IMR-90 (cell line): ENCODE measurements around the gene CD86. TPM values are rescaled to one million over a fixed set of nuclear protein-coding genes. Genes with fewer than 3 reads are reported as not detected.

ENCODE experiments used
- ATAC-seq: fragments of 200-7000 bp; cut with Tn5 transposase; 2 replicates; pipeline ENCODE4 v1.9.1; 2020; ENCODE audit warnings: low read depth, mild to moderate bottlenecking, moderate library complexity
- BruUV-seq: library from RNA; stranded (reverse); fragments of 400-500 nt; replicated peaks from 2 replicates; lab custom pipeline; 2021; lab: Mats Ljungman, UMichigan
- CTCF ChIA-PET: fragments of 300-600 bp; formaldehyde crosslinking; extraction: SDS; loops from one replicate; lab custom pipeline; 2021; ENCODE audit warnings: antibody characterized with exemption; lab: Yijun Ruan, JAX
- POLR2A ChIA-PET: fragments of 300-600 bp; sonication (Branson Sonifier 250); formaldehyde crosslinking; loops from one replicate; lab custom pipeline; 2022; ENCODE audit warnings: antibody characterized with exemption; ENCODE audit not compliant: unreplicated experiment; lab: Charles Lee
- DNase-seq: peaks from one replicate; pipeline ENCODE4 v3.0.0; 2013
- H2AFZ ChIP-seq: replicated peaks from 2 replicates; pipeline ENCODE3; 2013; ENCODE audit warnings: low read length, mild to moderate bottlenecking; ENCODE audit not compliant: poor library complexity
- H2AK5ac ChIP-seq: 2 replicates; pipeline ENCODE4 v1.6.1; 2013; ENCODE audit warnings: low read depth, low read length, inconsistent platforms
- H2AK9ac ChIP-seq: replicated peaks from 2 replicates; pipeline ENCODE3; 2013; ENCODE audit warnings: mild to moderate bottlenecking, low read depth, low read length, moderate library complexity; ENCODE audit not compliant: poor library complexity
- H2BK120ac ChIP-seq: 2 replicates; pipeline ENCODE4 v1.6.1; 2013; ENCODE audit warnings: low read depth, low read length, inconsistent platforms
- H2BK15ac ChIP-seq: 3 replicates; pipeline ENCODE4 v1.6.1; 2013; ENCODE audit warnings: low read depth, low read length, inconsistent platforms
- H2BK20ac ChIP-seq: 2 replicates; pipeline ENCODE4 v1.6.1; 2013; ENCODE audit warnings: low read depth, mild to moderate bottlenecking, inconsistent platforms, low read length, moderate library complexity
- H2BK5ac ChIP-seq: 2 replicates; pipeline ENCODE4 v1.6.1; 2013; ENCODE audit warnings: mild to moderate bottlenecking, low read depth, low read length, inconsistent platforms; ENCODE audit not compliant: poor library complexity, severe bottlenecking
- H3K14ac ChIP-seq: replicated peaks from 2 replicates; pipeline ENCODE4 v1.6.1; 2013; ENCODE audit warnings: low read depth, low read length, inconsistent platforms
- H3K18ac ChIP-seq: 2 replicates; pipeline ENCODE4 v1.6.1; 2013; ENCODE audit warnings: low read depth, low read length, control low read depth
- H3K23ac ChIP-seq: 2 replicates; pipeline ENCODE4 v1.6.1; 2013; ENCODE audit warnings: low read depth, low read length, inconsistent platforms
- H3K27ac ChIP-seq: 2 replicates; pipeline ENCODE4 v1.5.1; 2013; ENCODE audit warnings: mild to moderate bottlenecking, control low read depth, low read length; ENCODE audit not compliant: insufficient read depth
- H3K27me3 ChIP-seq: 2 replicates; pipeline ENCODE4 v1.6.1; 2013; ENCODE audit warnings: low read length; ENCODE audit not compliant: control insufficient read depth, insufficient read depth
- H3K36me3 ChIP-seq: 2 replicates; pipeline ENCODE4 v1.6.1; 2013; ENCODE audit warnings: low read length, mixed read lengths; ENCODE audit not compliant: control insufficient read depth, insufficient read depth
- H3K4ac ChIP-seq: 2 replicates; pipeline ENCODE4 v1.6.1; 2013; ENCODE audit warnings: low read depth, low read length, inconsistent platforms
- H3K4me1 ChIP-seq: 2 replicates; pipeline ENCODE4 v1.6.1; 2013; ENCODE audit warnings: low read length, mixed read lengths; ENCODE audit not compliant: control insufficient read depth, insufficient read depth
- H3K4me2 ChIP-seq: 2 replicates; pipeline ENCODE4 v1.6.1; 2013; ENCODE audit warnings: low read depth, mild to moderate bottlenecking, control low read depth, low read length, moderate library complexity
- H3K4me3 ChIP-seq: 2 replicates; pipeline ENCODE4 v1.5.1; 2013; ENCODE audit warnings: low read depth, mild to moderate bottlenecking, control low read depth, low read length, moderate library complexity; ENCODE audit not compliant: insufficient read depth
- H3K56ac ChIP-seq: 2 replicates; pipeline ENCODE4 v1.6.1; 2013; ENCODE audit warnings: low read length, inconsistent platforms; ENCODE audit not compliant: insufficient read depth; ENCODE audit errors: extremely low read depth
- H3K79me1 ChIP-seq, 2 experiments: 2 replicates each; pipeline ENCODE4 v1.6.1; 2013; ENCODE audit warnings: low read length in 2 of 2, inconsistent platforms in 1 of 2, low read depth in 1 of 2
- H3K9ac ChIP-seq: 2 replicates; pipeline ENCODE4 v1.6.1; 2013; ENCODE audit warnings: low read depth, low read length, control low read depth
- H3K9me1 ChIP-seq: 2 replicates; pipeline ENCODE4 v1.6.1; 2013; ENCODE audit warnings: low read length, inconsistent platforms; ENCODE audit not compliant: insufficient read depth
- H3K9me3 ChIP-seq: 2 replicates; pipeline ENCODE4 v1.6.1; 2013; ENCODE audit warnings: low read length; ENCODE audit not compliant: control insufficient read depth, insufficient read depth
- H4K20me1 ChIP-seq: 2 replicates; pipeline ENCODE4 v1.6.1; 2013; ENCODE audit warnings: low read length, inconsistent platforms; ENCODE audit not compliant: insufficient read depth
- H4K5ac ChIP-seq: 2 replicates; pipeline ENCODE4 v1.6.1; 2013; ENCODE audit warnings: mild to moderate bottlenecking, low read depth, low read length, control low read depth
- H4K8ac ChIP-seq, 2 experiments: 2 replicates each; pipeline ENCODE4 v1.6.1; 2013; ENCODE audit warnings: low read depth in 2 of 2, low read length in 2 of 2, control low read depth in 1 of 2, inconsistent platforms in 1 of 2
- H4K91ac ChIP-seq: 2 replicates; pipeline ENCODE4 v1.6.1; 2013; ENCODE audit warnings: low read depth, low read length, inconsistent platforms; ENCODE audit not compliant: insufficient read depth
- BHLHE40 ChIP-seq: fragments of 150-350 bp; IDR thresholded peaks from 2 replicates; pipeline ENCODE4 v1.6.1; 2016; ENCODE audit warnings: mild to moderate bottlenecking, low read depth, low read length
- CEBPB ChIP-seq: IDR thresholded peaks from 2 replicates; pipeline ENCODE4 v1.6.1; 2012; ENCODE audit warnings: low read depth, low read length, improper control_type of control experiment
- CHD1 ChIP-seq: IDR thresholded peaks from 2 replicates; pipeline ENCODE4 v1.6.1; 2012; ENCODE audit warnings: low read depth, low read length, improper control_type of control experiment
- FOS ChIP-seq: fragments of 150-350 bp; IDR thresholded peaks from 2 replicates; pipeline ENCODE4 v1.6.1; 2016; ENCODE audit warnings: low read depth, low read length
- MAFK ChIP-seq: IDR thresholded peaks from 2 replicates; pipeline ENCODE4 v1.6.1; 2012; ENCODE audit warnings: low read depth, low read length, improper control_type of control experiment
- MAZ ChIP-seq: IDR thresholded peaks from 2 replicates; pipeline ENCODE4 v1.6.1; 2012; ENCODE audit warnings: low read depth, mild to moderate bottlenecking, low read length, improper control_type of control experiment, moderate library complexity, borderline replicate concordance
- MXI1 ChIP-seq: IDR thresholded peaks from 2 replicates; pipeline ENCODE4 v1.6.1; 2012; ENCODE audit warnings: low read depth, mild to moderate bottlenecking, low read length, moderate library complexity, borderline replicate concordance
- NFE2L2 ChIP-seq: fragments of 150-350 bp; IDR thresholded peaks from 2 replicates; pipeline ENCODE4 v1.6.1; 2016; ENCODE audit warnings: low read depth, mild to moderate bottlenecking, low read length
- POLR2A ChIP-seq: IDR thresholded peaks from 2 replicates; pipeline ENCODE4 v1.6.1; 2012; ENCODE audit warnings: mild to moderate bottlenecking, low read depth, low read length
- RAD21 ChIP-seq: IDR thresholded peaks from 2 replicates; pipeline ENCODE4 v1.6.1; 2012; ENCODE audit warnings: low read length, improper control_type of control experiment
- RCOR1 ChIP-seq: IDR thresholded peaks from 2 replicates; pipeline ENCODE4 v1.6.1; 2012; ENCODE audit warnings: mild to moderate bottlenecking, low read length, improper control_type of control experiment; ENCODE audit not compliant: insufficient replicate concordance
- RFX5 ChIP-seq: IDR thresholded peaks from 2 replicates; pipeline ENCODE4 v1.8.0; 2012; ENCODE audit warnings: low read depth, mild to moderate bottlenecking, low read length, moderate library complexity
- SMC3 ChIP-seq: fragments of 150-350 bp; IDR thresholded peaks from 2 replicates; pipeline ENCODE4 v1.6.1; 2016; ENCODE audit warnings: low read depth, mild to moderate bottlenecking, antibody characterized with exemption, low read length, moderate library complexity
- WGBS, 2 experiments: methylation state at CpG; one replicate each; pipeline versions ENCODE4 v1.1.5 to v1.1.7; 2013; ENCODE audit warnings: missing lambda C conversion rate in 2 of 2; ENCODE audit not compliant: insufficient read length in 1 of 2; ENCODE audit errors: extremely low coverage in 2 of 2; 5-methylcytosine and 5-hydroxymethylcytosine counted together
- dilution Hi-C: fragments of 300-500 bp; cut with HindIII; formaldehyde crosslinking; loops from one replicate; pipeline ENCODE4 v1.14.3; 2018; ENCODE audit warnings: low sequenced_read_pairs; ENCODE audit not compliant: unreplicated experiment
- in situ Hi-C: fragments of 300-500 bp; cut with MboI; formaldehyde crosslinking; loops from 3 replicates; pipeline ENCODE4 v1.14.3; 2019; ENCODE audit warnings: low sequenced_read_pairs, inconsistent platforms, mixed read lengths
- intact Hi-C: fragments of 100-400 bp; cut with micrococcal nuclease; formaldehyde crosslinking; loops from 2 replicates; pipeline ENCODE4 v1.10.0; 2022
- polyA plus RNA-seq, 3 experiments: library from polyadenylated mRNA; depleted of rRNA; stranded (reverse); fragments of >200 nt; gene quantifications; 2 replicates each; pipeline ENCODE4 v1.2.3, GENCODE V29; 2012; ENCODE audit warnings: low replicate concordance in 1 of 3
- total RNA-seq: library from RNA; depleted of rRNA; stranded (reverse); fragments of >200 nt; gene quantifications from 2 replicates; pipeline ENCODE4 v1.2.3, GENCODE V29; 2012
- TF ChIP-seq, protein P1 (sequence below): conservative IDR thresholded peaks from 2 replicates; pipeline ENCODE4 v1.5.1; 2012; ENCODE audit warnings: mild to moderate bottlenecking, low read depth, low read length, improper control_type of control experiment
- TF ChIP-seq, protein P2 (sequence below): fragments of 150-350 bp; IDR thresholded peaks from 2 replicates; pipeline ENCODE4 v1.6.1; 2017; ENCODE audit warnings: mild to moderate bottlenecking, antibody characterized with exemption, low read length, low read depth
- TF ChIP-seq, protein P3 (sequence below): fragments of 150-350 bp; IDR thresholded peaks from 2 replicates; pipeline ENCODE4 v1.6.1; 2016; ENCODE audit warnings: low read depth, mild to moderate bottlenecking, low read length, moderate library complexity, borderline replicate concordance

The CD86 gene
- total and polyA plus RNA-seq, 2 of the 4 experiments (the other 2 are of a cell fraction) = not detected

- Histone ChIP-seq H3K14ac (no peak overlapping the region), H2AK5ac (no peak overlapping the region), H3K79me1 (no peaks in the 10 kb centered on the region), H3K27ac (no peak overlapping the region), H3K36me3 (no peaks in the 10 kb centered on the region), H2AK9ac (no peak overlapping the region), H3K23ac (no peak overlapping the region), H3K9ac (no peak overlapping the region), H3K4me1 (no peaks in the 10 kb centered on the region), H3K9me1 (no peaks in the 10 kb centered on the region), H4K91ac (no peak overlapping the region), H4K8ac (no peak overlapping the region), H3K4ac (no peak overlapping the region), H2BK5ac (no peak overlapping the region), H2BK20ac (no peak overlapping the region), H3K4me2 (no peak overlapping the region), H2BK120ac (no peak overlapping the region), H2BK15ac (no peak overlapping the region), H3K18ac (no peak overlapping the region), H3K27me3 (peaks cover 2% of the 10 kb centered on the region; the same call in 1 of the 2 replicates), H2AFZ (no peak overlapping the region), H4K20me1 (no peaks in the 10 kb centered on the region), H4K5ac (no peak overlapping the region), H3K9me3 (no peaks in the 10 kb centered on the region), H3K56ac (no peak overlapping the region), H3K4me3 (no peak overlapping the region)
- dilution Hi-C loops (no loop called here), in situ Hi-C loops (no loop called here), intact Hi-C loops (no loop called here)
- CTCF ChIA-PET = interaction anchor here (0.7 kb wide), 1 partner anchor 621 kb away, joined by 3 read pairs; no protein-coding TSS in a partner anchor
- WGBS, 2 experiments = no CpG with 5 or more reads among the region's 3 CpGs
- POLR2A ChIA-PET = no interaction called here
- no peak for ATAC-seq
- TF ChIP-seq POLR2A (no peak), MAFK (no peak), RCOR1 (no peak), RAD21 (no peak), CEBPB (no peak), MAZ (no peak), NFE2L2 (no peak), SMC3 (no peak), RFX5 (no peak), BHLHE40 (no peak), MXI1 (no peak), FOS (no peak), CHD1 (no peak)
- TF ChIP-seq, protein P1, sequence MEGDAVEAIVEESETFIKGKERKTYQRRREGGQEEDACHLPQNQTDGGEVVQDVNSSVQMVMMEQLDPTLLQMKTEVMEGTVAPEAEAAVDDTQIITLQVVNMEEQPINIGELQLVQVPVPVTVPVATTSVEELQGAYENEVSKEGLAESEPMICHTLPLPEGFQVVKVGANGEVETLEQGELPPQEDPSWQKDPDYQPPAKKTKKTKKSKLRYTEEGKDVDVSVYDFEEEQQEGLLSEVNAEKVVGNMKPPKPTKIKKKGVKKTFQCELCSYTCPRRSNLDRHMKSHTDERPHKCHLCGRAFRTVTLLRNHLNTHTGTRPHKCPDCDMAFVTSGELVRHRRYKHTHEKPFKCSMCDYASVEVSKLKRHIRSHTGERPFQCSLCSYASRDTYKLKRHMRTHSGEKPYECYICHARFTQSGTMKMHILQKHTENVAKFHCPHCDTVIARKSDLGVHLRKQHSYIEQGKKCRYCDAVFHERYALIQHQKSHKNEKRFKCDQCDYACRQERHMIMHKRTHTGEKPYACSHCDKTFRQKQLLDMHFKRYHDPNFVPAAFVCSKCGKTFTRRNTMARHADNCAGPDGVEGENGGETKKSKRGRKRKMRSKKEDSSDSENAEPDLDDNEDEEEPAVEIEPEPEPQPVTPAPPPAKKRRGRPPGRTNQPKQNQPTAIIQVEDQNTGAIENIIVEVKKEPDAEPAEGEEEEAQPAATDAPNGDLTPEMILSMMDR = no peak
- TF ChIP-seq, protein P2, sequence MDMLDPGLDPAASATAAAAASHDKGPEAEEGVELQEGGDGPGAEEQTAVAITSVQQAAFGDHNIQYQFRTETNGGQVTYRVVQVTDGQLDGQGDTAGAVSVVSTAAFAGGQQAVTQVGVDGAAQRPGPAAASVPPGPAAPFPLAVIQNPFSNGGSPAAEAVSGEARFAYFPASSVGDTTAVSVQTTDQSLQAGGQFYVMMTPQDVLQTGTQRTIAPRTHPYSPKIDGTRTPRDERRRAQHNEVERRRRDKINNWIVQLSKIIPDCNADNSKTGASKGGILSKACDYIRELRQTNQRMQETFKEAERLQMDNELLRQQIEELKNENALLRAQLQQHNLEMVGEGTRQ = no peak
- TF ChIP-seq, protein P3, sequence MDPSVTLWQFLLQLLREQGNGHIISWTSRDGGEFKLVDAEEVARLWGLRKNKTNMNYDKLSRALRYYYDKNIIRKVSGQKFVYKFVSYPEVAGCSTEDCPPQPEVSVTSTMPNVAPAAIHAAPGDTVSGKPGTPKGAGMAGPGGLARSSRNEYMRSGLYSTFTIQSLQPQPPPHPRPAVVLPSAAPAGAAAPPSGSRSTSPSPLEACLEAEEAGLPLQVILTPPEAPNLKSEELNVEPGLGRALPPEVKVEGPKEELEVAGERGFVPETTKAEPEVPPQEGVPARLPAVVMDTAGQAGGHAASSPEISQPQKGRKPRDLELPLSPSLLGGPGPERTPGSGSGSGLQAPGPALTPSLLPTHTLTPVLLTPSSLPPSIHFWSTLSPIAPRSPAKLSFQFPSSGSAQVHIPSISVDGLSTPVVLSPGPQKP = no peak
- DNase-seq = no peak
- BruUV-seq = no TSS peak
Observed at GRCh38 chr3:122088531-122088930, 33.4 kb downstream of the CD86 start.
